Right cardiac atrium (tissue), 5 donors: ENCODE measurements around the gene LDB2. TPM values are rescaled to one million over a fixed set of nuclear protein-coding genes. Genes with fewer than 3 reads are reported as not detected.
"Not testable (repeated sequence)": the region's sequence is repeated elsewhere in the genome, so short reads cannot be mapped to it uniquely, and the experiment has no call there.

Experiments used
- ATAC-seq, 2 donors: fragments of 200-7000 bp; cut with Tn5 transposase; one replicate each; pipeline versions ENCODE4 v1.8.0 to v1.9.1; 2020; ENCODE audit warnings: moderate library complexity in 2 of 2, mild to moderate bottlenecking in 1 of 2
- DNase-seq, 3 donors: peaks; one replicate each; pipeline ENCODE4 v3.0.0-alpha.2; 2020
- H3K27ac ChIP-seq: one replicate; pipeline ENCODE4 v1.5.1; 2013; ENCODE audit warnings: mild to moderate bottlenecking, low read length, control low read depth, moderate library complexity
- H3K27me3 ChIP-seq: one replicate; pipeline ENCODE4 v1.6.1; 2013; ENCODE audit not compliant: control insufficient read depth, insufficient read depth
- H3K4me1 ChIP-seq: one replicate; pipeline ENCODE4 v1.6.1; 2013; ENCODE audit warnings: low read length; ENCODE audit not compliant: control insufficient read depth, insufficient read depth
- H3K4me3 ChIP-seq: one replicate; pipeline ENCODE4 v1.5.1; 2013; ENCODE audit warnings: low read length, control low read depth
- H3K9me3 ChIP-seq: one replicate; pipeline ENCODE4 v1.6.1; 2013; ENCODE audit warnings: low read length; ENCODE audit not compliant: control insufficient read depth
- WGBS: extraction: QIAGEN DNeasy Blood & Tissue Kit; methylation state at CpG from one replicate; pipeline ENCODE4 v1.1.7; 2013; 5-methylcytosine and 5-hydroxymethylcytosine counted together
- intact Hi-C, 4 donors: fragments of 100-400 bp; cut with DNase I; formaldehyde crosslinking; loops; one replicate each; pipeline versions ENCODE4 v1.11.0 to v1.14.0; 2022 to 2023
- polyA plus RNA-seq: library from polyadenylated mRNA; stranded (reverse); fragments of 200-250 nt; gene quantifications from one replicate; pipeline ENCODE4 v1.2.3, GENCODE V29; 2013
- total RNA-seq, 4 donors: library from RNA; stranded (reverse); fragmentation: NEBNext Ultra II Directional; extraction: Animal tissue kit (Norgen Biotek cat#: 25700); gene quantifications; one replicate each; pipeline ENCODE4 v1.2.1, GENCODE V29; 2021
- donor health status: healthy with polysubstance abuse.
- donor health status: DM: no; HTN: yes; CAD: no.
- donor health status: DM: no; HTN: no; CAD: no.
- donor health status: DM: no; HTN: yes; CAD: no; lungs with severe emphysema.
- donor health status: DM: yes; HTN: yes; CAD: no.

The LDB2 gene
- total and polyA plus RNA-seq, 5 donors, result 41.0 to 70.6 (median 46.8) TPM

DNA sequence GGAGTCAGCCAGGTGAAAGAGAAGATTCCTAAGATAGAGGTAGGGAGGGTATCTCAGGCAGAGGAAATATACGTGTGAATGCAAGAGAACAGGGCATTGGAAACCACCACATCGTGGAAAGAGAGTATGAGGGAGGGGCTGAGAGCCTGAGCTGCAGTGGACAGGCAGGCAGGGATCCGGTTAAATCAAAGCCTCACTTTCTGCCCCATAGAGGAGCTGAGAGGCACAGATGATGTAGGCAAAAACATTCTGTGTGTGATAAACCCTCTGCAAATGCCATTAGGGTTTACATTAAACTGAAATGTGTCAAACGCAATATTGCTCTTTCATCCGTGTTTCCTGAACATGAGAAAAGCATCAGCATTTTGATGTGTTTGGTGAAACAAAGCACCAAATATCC, 374.0 kb downstream of the LDB2 start:
- H3K27ac ChIP-seq, result no peak overlapping the region
- H3K9me3 ChIP-seq, result no peaks in the 10 kb centered on the region
- H3K4me3 ChIP-seq, result no peak overlapping the region
- no peak for ATAC-seq
- no peaks in the 10 kb centered on the region for H3K4me1 ChIP-seq
- 68% methylated on average over 5 of the region's 5 CpGs for WGBS
- no peak for DNase-seq
- H3K27me3 ChIP-seq, result no peaks in the 10 kb centered on the region
- intact Hi-C loops, result loop anchor here in 1 of 4 donors (10.0 kb wide), 1 partner anchor 240 kb away; no protein-coding TSS in a partner anchor

DNA sequence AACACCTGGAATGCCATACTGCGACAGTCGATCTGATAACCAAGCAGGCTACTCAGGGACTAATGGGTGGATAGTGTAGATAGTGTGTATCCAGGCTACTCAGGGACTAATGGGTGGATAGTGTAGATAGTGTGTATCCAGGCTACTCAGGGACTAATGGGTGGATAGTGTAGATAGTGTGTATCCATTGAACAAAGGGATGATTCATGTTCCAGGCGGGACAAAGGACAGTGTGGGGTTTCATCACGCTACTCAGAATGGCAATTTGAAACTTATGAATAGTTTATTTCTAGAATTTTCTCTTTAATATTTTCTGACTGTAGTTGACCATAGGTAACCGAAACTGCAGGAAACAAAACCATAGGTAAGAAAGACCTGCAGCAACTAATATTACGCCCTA, 374.9 kb downstream of the LDB2 start:
- H3K9me3 ChIP-seq, H3K4me1 ChIP-seq, H3K4me3 ChIP-seq, ATAC-seq, DNase-seq, H3K27me3 ChIP-seq, H3K27ac ChIP-seq: not testable (repeated sequence)
- intact Hi-C loops, result loop anchor here in 1 of 4 donors (10.0 kb wide), 1 partner anchor 241 kb away; no protein-coding TSS in a partner anchor
- 92% methylated on average over 6 of the region's 6 CpGs for whole genome bisulfite sequencing

DNA sequence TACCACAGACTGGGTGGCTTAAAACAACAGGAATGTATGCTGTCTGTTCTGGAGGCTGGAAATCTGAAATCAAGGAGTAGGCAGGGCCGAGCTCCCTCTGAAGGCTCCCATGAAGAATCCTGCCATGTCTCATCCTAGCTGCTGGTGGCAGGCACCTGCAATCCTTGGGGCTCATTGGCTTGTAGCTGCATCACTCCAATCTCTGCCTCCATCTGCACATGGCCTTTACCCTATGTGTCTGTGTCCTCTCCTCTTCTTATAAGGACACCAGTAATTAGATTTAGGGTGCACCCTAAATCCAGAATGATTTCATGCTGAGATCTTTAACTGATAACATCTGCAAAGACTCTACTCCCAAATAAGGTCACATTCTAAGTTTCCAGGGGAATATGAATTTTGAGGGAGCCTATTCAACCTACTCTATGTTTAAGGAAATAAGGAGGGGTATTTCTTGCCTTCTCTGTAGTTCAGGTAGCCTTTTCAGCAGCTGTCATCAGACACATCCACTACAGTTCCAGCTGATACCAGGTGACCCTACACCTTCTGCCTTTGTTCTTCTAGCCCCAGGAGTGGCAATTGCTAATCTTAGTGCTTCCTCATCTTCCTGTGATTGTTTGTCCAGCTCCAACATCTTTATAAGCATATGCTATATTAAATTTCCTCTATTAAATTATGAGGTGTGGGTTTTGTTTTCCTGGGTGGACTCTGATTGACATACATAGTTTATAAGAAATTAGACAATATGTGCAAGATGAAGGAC, 377.1 kb downstream of the LDB2 start:
- intact Hi-C loops, result loop anchor here in 1 of 4 donors (10.0 kb wide), 1 partner anchor 243 kb away; no protein-coding TSS in a partner anchor
- no peak for ATAC-seq
- no peak for DNase-seq
- 76% methylated on average over 1 of the region's 1 CpG for WGBS
- Histone ChIP-seq H3K27me3 (no peaks in the 10 kb centered on the region), H3K4me1 (peaks cover 2% of the 10 kb centered on the region), H3K27ac (no peak overlapping the region), H3K9me3 (no peaks in the 10 kb centered on the region), H3K4me3 (no peak overlapping the region)

DNA sequence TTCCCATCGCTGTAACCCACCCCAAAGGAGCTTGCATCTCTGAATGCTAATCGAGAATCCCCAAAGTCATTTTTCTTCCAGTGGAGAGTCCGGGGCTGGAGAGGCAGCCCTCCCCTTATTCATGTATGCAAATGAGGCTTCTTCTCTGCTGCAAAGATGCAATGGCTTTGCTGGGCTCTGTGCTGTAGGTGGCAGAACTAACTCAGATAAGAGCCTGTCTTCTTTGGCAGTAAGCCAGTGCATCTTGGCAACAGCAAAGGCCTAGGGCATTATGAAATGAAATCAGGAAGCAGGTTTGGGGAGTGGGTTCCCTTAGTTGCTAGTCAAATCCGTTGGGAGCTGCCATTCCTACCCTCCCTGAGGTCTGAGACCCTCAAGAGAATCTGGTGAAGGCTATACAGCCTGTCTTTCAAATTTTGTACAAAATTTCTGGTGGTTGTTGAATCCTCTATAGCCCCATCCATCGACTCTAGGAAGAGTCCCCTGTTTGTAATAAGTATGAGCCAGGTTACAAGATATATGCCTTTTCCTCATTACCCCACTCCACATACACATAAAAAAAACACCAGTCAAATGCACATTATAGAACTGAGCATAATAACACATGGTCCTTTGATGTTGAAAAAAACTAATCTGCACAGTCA, 381.5 kb downstream of the LDB2 start:
- Histone ChIP-seq H3K4me1 (peaks cover 2% of the 10 kb centered on the region), H3K27ac (no peak overlapping the region), H3K4me3 (no peak overlapping the region), H3K9me3 (no peaks in the 10 kb centered on the region), H3K27me3 (no peaks in the 10 kb centered on the region)
- ATAC-seq, result peak; percentile 62 to 63
- DNase-seq, result peak; percentile 44 to 71 (median 51)
- intact Hi-C loops, result no loop called here
- 40% methylated on average over 5 of the region's 5 CpGs for WGBS

DNA sequence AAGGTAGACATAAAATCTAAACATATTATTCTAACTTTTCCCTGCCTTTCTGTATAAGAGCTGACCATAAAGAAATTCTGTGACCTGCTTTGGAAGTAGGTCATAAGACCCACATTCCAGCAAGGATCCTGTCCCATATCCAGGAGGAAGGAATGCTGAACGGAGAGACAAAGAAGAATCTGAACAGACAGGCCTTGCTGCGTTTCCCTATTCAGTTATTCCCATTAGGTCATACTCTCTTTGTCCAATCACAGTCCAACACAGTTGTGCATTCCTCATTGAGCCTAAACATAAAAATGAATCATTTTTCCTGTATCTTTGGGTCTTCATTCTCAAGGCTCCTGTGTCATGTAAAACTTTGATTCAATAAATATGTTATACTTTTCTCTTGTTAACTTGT, 384.6 kb downstream of the LDB2 start:
- H3K27ac ChIP-seq, result no peak overlapping the region
- intact Hi-C loops, result no loop called here
- no peaks in the 10 kb centered on the region for H3K27me3 ChIP-seq
- H3K9me3 ChIP-seq, result no peaks in the 10 kb centered on the region
- 78% methylated on average over 2 of the region's 2 CpGs for WGBS
- DNase-seq, result no peak
- ATAC-seq, result no peak
- peaks cover 2% of the 10 kb centered on the region for H3K4me1 ChIP-seq
- H3K4me3 ChIP-seq, result no peak overlapping the region

DNA sequence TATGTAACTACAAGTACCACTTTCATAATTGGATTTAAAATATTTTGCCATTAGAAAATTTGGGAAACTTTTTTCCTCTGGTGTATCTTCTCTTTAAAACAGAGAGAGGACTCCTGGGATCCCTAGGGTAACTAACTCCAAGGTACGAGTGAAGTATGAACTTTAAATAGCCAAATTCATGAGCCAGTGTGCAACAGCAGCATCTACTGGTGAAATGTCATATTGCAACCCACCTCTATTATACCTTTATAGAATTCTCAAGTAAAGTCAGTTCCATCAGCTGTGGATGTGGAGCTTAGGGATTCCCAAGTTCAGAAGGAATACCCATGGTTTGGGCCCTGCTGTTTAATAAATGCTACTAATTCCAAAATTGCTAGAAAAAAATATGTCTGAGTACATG, 389.5 kb downstream of the LDB2 start:
- no peaks in the 10 kb centered on the region for H3K27me3 ChIP-seq
- H3K27ac ChIP-seq, result no peak overlapping the region
- DNase-seq (no peak), ATAC-seq (no peak)
- 82% methylated on average over 1 of the region's 1 CpG for WGBS
- H3K4me1 ChIP-seq, result no peaks in the 10 kb centered on the region
- intact Hi-C loops, result no loop called here
- H3K9me3 ChIP-seq, result no peaks in the 10 kb centered on the region
- no peak overlapping the region for H3K4me3 ChIP-seq

DNA sequence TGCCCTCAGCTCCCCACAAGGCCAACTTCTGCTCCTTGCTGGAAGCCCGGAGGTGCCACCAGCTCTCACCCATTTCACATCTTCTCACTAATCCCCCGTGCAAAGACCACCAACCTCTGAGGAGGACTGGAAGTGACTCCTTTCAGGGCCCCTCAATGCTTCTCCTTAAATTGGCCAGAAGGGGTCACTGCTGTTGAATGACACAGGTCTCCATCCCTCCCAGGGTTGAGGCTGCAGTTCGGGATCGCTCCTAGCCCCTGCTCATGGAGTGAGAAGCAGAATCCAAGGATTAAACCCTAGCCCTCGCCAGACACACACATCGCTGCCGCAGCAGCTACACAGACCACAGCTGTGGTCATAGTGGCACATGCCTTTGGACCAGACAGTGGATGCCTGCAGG, 392.7 kb downstream of the LDB2 start:
- peak; percentile 27 to 51 (median 41) for DNase-seq
- H3K9me3 ChIP-seq, result no peaks in the 10 kb centered on the region
- no peaks in the 10 kb centered on the region for H3K27me3 ChIP-seq
- 72% methylated on average over 7 of the region's 7 CpGs for WGBS
- peak; percentile 50 to 55 for ATAC-seq
- H3K4me3 ChIP-seq, result no peak overlapping the region
- intact Hi-C loops, result no loop called here
- no peaks in the 10 kb centered on the region for H3K4me1 ChIP-seq
- H3K27ac ChIP-seq, result no peak overlapping the region

DNA sequence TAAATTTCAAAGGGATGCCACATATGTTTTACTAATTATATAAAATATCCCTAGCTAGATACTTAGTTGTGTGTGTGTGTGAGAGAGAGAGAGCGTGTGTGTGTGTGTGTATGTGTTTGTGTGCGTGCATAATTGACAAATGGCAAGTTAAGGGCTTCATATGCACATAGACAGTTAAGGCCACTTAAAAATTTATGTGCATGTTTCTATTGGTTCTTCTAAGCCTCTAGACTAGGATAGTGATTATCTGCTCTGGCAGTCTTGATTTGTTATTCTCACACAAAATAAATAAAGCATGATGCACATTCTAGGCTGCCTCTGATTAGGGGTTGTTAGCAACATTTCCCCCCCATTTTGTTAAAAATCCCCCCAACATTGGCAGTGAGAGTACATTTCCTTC, 393.2 kb downstream of the LDB2 start:
- Histone ChIP-seq H3K4me1 (no peaks in the 10 kb centered on the region), H3K4me3 (no peak overlapping the region), H3K27me3 (no peaks in the 10 kb centered on the region), H3K9me3 (no peaks in the 10 kb centered on the region), H3K27ac (no peak overlapping the region)
- ATAC-seq, result no peak
- intact Hi-C loops, result no loop called here
- 87% methylated on average over 2 of the region's 2 CpGs for WGBS
- no peak for DNase-seq

DNA sequence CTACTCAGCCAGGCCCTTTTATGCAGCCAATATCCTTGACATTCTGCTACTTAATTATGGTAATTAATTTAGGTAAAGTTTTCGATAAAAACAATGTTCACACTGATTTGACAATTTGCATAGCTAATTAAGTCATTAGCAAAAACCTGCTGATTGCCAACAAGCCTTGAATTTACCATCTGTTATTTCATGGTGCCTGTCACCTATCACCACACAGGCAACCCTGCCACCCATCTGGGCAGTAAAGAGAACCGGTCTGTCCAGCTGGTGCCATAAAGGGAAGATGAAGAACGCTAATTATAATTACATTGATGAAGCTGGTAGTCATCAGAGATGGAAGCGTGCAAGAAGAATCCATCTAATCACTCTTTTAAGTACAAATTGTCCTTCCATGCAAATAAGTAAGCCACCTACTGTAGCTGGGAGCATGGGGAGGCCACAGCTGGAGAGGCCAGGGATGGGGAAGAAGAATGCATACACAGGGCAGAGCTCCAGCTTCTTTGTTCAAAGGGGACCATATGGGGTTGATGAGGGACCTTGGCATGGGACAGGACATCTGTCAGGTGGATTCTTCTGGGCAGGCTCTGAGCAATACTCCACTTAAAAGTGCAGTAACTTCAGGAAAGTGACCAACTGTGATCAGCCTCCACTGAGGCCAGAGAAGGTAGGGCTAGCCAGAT, 394.9 kb downstream of the LDB2 start:
- WGBS, result 97% methylated on average over 4 of the region's 4 CpGs
- Histone ChIP-seq H3K4me1 (no peaks in the 10 kb centered on the region), H3K27ac (no peak overlapping the region), H3K4me3 (no peak overlapping the region), H3K27me3 (no peaks in the 10 kb centered on the region), H3K9me3 (no peaks in the 10 kb centered on the region)
- intact Hi-C loops, result no loop called here
- DNase-seq (no peak), ATAC-seq (no peak)

DNA sequence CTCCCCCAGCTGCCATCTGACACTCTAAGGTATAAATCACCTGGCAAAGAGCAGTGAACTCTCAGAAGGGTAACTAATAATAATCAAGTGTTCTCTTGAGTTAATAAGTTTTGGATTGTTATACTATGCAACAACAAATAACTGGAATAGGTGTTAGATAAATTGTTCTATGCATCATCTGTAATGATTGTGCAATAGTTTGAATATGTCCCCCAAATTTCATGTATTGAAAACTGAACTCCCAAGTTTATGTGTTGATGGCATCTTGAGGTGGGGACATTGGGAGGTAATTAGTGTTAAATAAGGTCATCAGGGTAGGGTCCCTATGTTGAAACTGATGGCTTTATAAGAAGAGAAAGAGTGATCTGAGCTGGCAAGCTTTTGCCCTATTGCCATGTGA, 399.5 kb downstream of the LDB2 start:
- no peaks in the 10 kb centered on the region for H3K27me3 ChIP-seq
- H3K4me1 ChIP-seq, result no peaks in the 10 kb centered on the region
- ATAC-seq (no peak), DNase-seq (no peak)
- H3K4me3 ChIP-seq, result no peak overlapping the region
- no peaks in the 10 kb centered on the region for H3K9me3 ChIP-seq
- H3K27ac ChIP-seq, result no peak overlapping the region
- intact Hi-C loops, result no loop called here

DNA sequence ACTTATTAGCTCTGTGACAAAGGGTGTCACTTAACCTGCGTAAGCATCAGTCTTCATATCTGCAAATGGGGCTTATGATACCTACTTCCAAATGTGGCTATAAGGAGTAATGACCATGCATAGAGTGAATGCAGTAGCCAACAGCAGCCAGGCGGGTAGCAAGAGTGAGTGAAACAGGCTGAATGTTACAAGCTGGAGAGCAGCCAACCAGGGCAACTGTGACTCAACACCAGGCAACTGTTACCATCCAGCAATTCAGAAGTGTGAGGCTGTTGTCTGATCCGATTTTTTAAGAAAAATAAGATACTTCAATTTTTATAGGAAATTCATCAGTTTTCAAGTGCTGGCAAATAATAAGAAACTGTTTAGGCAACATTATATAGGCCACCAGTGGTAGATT, 401.9 kb downstream of the LDB2 start:
- DNase-seq, result no peak
- Histone ChIP-seq H3K9me3 (no peaks in the 10 kb centered on the region), H3K27ac (no peak overlapping the region), H3K27me3 (no peaks in the 10 kb centered on the region), H3K4me1 (no peaks in the 10 kb centered on the region), H3K4me3 (no peak overlapping the region)
- intact Hi-C loops, result no loop called here
- WGBS, result 72% methylated on average over 3 of the region's 3 CpGs
- peak in 1 of 2 donors; percentile 32 for ATAC-seq
